Measurements from ENCODE around the gene LTBR. TPM values are rescaled to one million over a fixed set of nuclear protein-coding genes. Genes with fewer than 3 reads are reported as not detected.
"Not testable (repeated sequence)": the region's sequence is repeated elsewhere in the genome, so short reads cannot be mapped to it uniquely, and the experiment has no call there.

Gene LTBR
- total RNA-seq, 1 donor from 2014 or later = 16.4 TPM

DNA sequence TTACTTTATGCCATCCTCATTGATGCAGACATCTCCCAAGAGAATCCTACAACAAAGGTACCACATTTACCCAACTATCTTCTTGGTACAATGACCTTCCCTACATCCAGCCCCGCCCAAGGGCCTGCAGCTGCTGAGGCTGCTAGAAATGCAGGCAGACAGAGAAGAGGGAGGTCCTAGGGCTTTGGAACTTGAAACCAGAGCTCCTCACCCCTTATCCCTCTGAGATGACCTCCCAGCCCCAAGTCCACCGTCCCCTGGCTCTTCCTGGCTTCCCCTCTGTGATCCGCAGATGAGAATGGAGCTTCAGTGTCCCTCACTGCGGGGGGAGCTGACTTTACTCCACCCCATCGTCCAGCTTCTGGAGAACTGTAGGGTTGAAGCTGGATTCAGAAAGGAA, 40.4 kb upstream of the LTBR start:
- peaks cover 28% of the 10 kb centered on the region for H3K4me1 Mint-ChIP-seq (ENCODE audit: unreplicated experiment)
- no peaks in the 10 kb centered on the region for H3K27me3 Mint-ChIP-seq (ENCODE audit: unreplicated experiment)
- peaks cover 3% of the 10 kb centered on the region for H3K36me3 Mint-ChIP-seq (ENCODE audit: unreplicated experiment)
- no peaks in the 10 kb centered on the region for H3K9me3 Mint-ChIP-seq (ENCODE audit: unreplicated experiment)
- no peak overlapping the region for H3K27ac Mint-ChIP-seq (ENCODE audit: unreplicated experiment)
- no peak overlapping the region for H3K4me3 Mint-ChIP-seq (ENCODE audit: unreplicated experiment)
- no peak for DNase-seq (ENCODE audit: extremely low spot score, unreplicated experiment)
- TF ChIP-seq, protein P1, sequence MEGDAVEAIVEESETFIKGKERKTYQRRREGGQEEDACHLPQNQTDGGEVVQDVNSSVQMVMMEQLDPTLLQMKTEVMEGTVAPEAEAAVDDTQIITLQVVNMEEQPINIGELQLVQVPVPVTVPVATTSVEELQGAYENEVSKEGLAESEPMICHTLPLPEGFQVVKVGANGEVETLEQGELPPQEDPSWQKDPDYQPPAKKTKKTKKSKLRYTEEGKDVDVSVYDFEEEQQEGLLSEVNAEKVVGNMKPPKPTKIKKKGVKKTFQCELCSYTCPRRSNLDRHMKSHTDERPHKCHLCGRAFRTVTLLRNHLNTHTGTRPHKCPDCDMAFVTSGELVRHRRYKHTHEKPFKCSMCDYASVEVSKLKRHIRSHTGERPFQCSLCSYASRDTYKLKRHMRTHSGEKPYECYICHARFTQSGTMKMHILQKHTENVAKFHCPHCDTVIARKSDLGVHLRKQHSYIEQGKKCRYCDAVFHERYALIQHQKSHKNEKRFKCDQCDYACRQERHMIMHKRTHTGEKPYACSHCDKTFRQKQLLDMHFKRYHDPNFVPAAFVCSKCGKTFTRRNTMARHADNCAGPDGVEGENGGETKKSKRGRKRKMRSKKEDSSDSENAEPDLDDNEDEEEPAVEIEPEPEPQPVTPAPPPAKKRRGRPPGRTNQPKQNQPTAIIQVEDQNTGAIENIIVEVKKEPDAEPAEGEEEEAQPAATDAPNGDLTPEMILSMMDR (IDR thresholded peaks at IDR 0.05) = no peak

DNA sequence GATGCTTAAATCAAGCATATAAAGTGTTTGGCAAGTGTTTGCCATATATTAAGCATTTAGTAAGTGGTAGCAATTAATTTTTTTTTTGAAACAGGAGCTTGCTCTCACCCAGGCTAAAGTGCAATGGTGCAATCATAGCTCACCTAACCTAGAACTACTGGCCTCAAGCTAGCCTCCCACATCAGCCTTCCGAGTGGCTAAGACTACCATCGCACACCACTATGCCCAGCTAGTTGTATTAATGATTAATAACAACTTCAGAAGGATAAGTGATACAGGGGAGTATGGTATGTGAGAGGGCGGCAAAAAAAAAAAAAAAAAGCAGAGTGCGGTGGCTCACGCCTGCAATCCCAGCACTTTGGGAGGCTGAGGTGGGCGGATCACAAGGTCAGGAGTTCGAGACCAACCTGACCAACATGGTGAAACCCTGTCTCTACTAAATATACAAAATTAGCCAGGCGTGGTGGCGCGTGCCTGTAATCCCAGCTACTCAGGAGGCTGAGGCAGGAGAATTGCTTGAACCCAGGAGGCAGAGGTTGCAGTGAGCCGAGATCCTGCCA, 39.8 kb upstream of the LTBR start:
- not testable (repeated sequence) for H3K36me3 Mint-ChIP-seq (ENCODE audit: unreplicated experiment); H3K4me3 Mint-ChIP-seq (ENCODE audit: unreplicated experiment); H3K27ac Mint-ChIP-seq (ENCODE audit: unreplicated experiment); H3K9me3 Mint-ChIP-seq (ENCODE audit: unreplicated experiment); DNase-seq (ENCODE audit: extremely low spot score, unreplicated experiment); H3K27me3 Mint-ChIP-seq (ENCODE audit: unreplicated experiment)
- peaks cover 28% of the 10 kb centered on the region for H3K4me1 Mint-ChIP-seq (ENCODE audit: unreplicated experiment)

DNA sequence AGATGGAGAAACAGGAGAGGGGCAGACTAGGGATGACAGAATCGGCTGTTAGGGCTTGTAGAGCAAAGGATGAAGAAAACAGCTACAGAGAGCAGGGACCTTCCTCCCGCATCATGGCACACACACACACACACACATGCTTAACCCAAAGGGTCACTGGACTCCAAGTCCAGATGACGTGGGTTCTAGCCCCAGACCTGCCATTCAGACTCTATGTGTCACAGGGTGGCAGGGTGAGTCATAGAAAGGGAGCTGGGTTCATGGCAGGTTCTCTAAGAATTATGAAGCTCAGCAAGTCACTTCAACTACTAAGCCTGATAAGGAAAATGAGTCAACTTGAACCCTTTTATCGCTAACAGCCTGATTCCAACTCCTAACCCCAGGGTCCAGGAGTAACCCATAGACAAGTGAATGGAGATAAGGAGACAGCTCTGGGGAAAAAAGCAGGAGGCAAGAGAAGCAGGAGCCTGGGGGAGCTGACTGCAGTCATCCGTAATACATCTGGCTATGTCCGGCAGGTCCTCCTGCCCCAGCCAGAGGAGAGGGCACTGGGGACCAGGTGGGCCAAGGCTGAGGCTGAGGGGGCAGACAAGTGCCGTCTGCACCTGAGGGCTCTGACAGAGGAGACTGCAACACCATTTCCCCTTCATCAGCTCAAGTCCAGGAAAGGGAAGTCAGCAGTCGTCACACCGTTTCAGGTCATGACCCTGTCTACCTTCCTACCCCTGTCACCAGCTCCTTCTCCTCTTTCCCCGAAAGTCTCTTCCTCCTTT, 38.5 kb upstream of the LTBR start:
- TF ChIP-seq, protein P1 (IDR thresholded peaks at IDR 0.05) = no peak
- Mint-ChIP-seq H3K27ac (ENCODE audit: unreplicated experiment) (no peak overlapping the region), H3K36me3 (ENCODE audit: unreplicated experiment) (peaks cover 3% of the 10 kb centered on the region), H3K4me3 (ENCODE audit: unreplicated experiment) (no peak overlapping the region), H3K4me1 (ENCODE audit: unreplicated experiment) (peaks cover 28% of the 10 kb centered on the region), H3K9me3 (ENCODE audit: unreplicated experiment) (no peaks in the 10 kb centered on the region), H3K27me3 (ENCODE audit: unreplicated experiment) (no peaks in the 10 kb centered on the region)
- no peak for DNase-seq (ENCODE audit: extremely low spot score, unreplicated experiment)

DNA sequence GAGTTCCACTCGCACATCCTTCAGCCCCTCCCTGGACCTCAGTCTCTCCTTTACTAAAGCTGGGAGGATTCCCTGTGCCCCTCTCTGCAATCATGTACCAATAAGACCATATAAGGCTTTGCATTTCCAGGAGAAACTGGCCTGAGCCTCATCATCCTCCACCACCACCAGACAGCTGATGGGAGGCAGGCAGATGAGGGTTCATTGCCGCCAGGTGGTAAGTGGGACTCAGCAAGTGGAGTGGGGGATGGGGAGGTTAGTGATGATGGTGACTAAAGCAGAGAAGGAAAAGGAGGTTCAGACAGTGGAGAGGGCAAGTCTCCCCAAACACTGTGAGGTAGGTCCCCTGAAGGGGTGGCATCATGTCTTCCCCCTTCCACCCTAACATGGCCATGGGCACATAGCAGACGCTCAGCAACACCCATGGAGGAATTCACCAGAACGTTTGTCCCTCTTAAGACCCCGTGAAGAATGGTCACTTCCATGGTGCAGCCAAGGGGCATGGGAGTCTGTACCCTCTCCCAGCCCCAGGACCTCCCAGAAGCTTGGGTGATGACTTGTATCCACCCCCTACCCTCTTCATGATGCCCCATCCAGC, 37.6 kb upstream of the LTBR start:
- H3K4me3 Mint-ChIP-seq (ENCODE audit: unreplicated experiment) = no peak overlapping the region
- no peaks in the 10 kb centered on the region for H3K9me3 Mint-ChIP-seq (ENCODE audit: unreplicated experiment)
- peaks cover 28% of the 10 kb centered on the region for H3K4me1 Mint-ChIP-seq (ENCODE audit: unreplicated experiment)
- DNase-seq (ENCODE audit: extremely low spot score, unreplicated experiment) = no peak
- TF ChIP-seq, protein P1 (IDR thresholded peaks at IDR 0.05) = no peak
- no peaks in the 10 kb centered on the region for H3K27me3 Mint-ChIP-seq (ENCODE audit: unreplicated experiment)
- no peaks in the 10 kb centered on the region for H3K36me3 Mint-ChIP-seq (ENCODE audit: unreplicated experiment)
- H3K27ac Mint-ChIP-seq (ENCODE audit: unreplicated experiment) = no peak overlapping the region

DNA sequence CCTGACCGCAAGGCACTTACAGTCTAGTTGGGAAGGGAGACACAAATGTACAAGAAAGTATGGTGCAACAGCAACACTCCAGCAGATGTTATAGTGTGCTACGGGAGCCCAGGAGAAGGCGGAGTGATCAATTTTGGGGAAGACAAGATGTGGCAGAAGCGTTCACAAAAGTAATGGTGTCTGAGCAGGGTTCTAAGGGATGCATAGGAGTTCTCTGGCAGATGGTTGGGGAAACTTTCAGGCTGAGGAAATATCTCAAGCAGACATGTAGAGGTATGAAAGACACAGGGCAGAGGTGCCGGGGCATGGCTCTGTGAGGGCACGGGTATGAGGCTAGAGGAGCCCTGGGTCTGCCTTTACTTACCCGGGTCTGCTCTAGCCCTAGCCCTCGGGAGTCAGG, 37.0 kb upstream of the LTBR start:
- Mint-ChIP-seq H3K36me3 (ENCODE audit: unreplicated experiment) (no peaks in the 10 kb centered on the region), H3K4me1 (ENCODE audit: unreplicated experiment) (peaks cover 28% of the 10 kb centered on the region), H3K4me3 (ENCODE audit: unreplicated experiment) (no peak overlapping the region), H3K27me3 (ENCODE audit: unreplicated experiment) (no peaks in the 10 kb centered on the region), H3K9me3 (ENCODE audit: unreplicated experiment) (no peaks in the 10 kb centered on the region), H3K27ac (ENCODE audit: unreplicated experiment) (no peak overlapping the region)
- TF ChIP-seq, protein P1 (IDR thresholded peaks at IDR 0.05) = no peak
- no peak for DNase-seq (ENCODE audit: extremely low spot score, unreplicated experiment)

Measured in osteocyte (in vitro differentiated cells).